H1 (cell line): ENCODE data around the gene EPB41L1. TPM values are rescaled to one million over a fixed set of nuclear protein-coding genes. Genes with fewer than 3 reads are reported as not detected.

Source experiments
- CBX5 ChIP-seq: fragments of 300-800, 300-1000 bp; sonication (generic); IDR thresholded peaks from 2 replicates; pipeline ENCODE4 v1.7.1; 2016; ENCODE audit warnings: antibody characterized with exemption, low read length, low read depth
- CHD7 ChIP-seq: fragments of 300-600 bp; sonication (generic); IDR thresholded peaks from 2 replicates; pipeline ENCODE4 v1.7.1; 2012; ENCODE audit warnings: low read length, moderate library complexity, mild to moderate bottlenecking, inconsistent platforms; ENCODE audit not compliant: insufficient replicate concordance
- POLR2AphosphoS5 ChIP-seq: IDR thresholded peaks from 2 replicates; pipeline ENCODE4 v1.6.1; 2011; ENCODE audit warnings: low read depth, low read length
- RXRA ChIP-seq: IDR thresholded peaks from 2 replicates; pipeline ENCODE4 v1.6.1; 2011; ENCODE audit warnings: low read depth, mild to moderate bottlenecking, low read length, moderate library complexity; ENCODE audit not compliant: insufficient read depth
- SAP30 ChIP-seq: fragments of 300-600 bp; sonication (generic); IDR thresholded peaks from 2 replicates; pipeline ENCODE4 v1.7.1; 2012; ENCODE audit warnings: low read length, moderate library complexity, mild to moderate bottlenecking, inconsistent platforms; ENCODE audit not compliant: insufficient read depth, insufficient replicate concordance
- TEAD4 ChIP-seq: IDR thresholded peaks from 2 replicates; pipeline ENCODE4 v1.6.1; 2012; ENCODE audit warnings: low read depth, low read length, inconsistent platforms, mixed read lengths
- YY1 ChIP-seq: IDR thresholded peaks from 2 replicates; pipeline ENCODE4 v1.6.1; 2011; ENCODE audit warnings: low read depth, mild to moderate bottlenecking, low read length
- ZNF274 ChIP-seq: IDR thresholded peaks from 2 replicates; pipeline ENCODE4 v1.7.0; 2012; ENCODE audit warnings: low read length, borderline replicate concordance; ENCODE audit errors: extremely low read depth
- polyA plus RNA-seq, 7 experiments: library from polyadenylated mRNA; depleted of rRNA in 3 of 7; stranded (reverse) in 5 of 7; unstranded in 2 of 7; fragments of >200 nt in 5 of 7; fragments of 200-250 nt in 2 of 7; gene quantifications; 1 replicate in 5 of 7; 2 replicates in 1 of 7; 4 replicates in 1 of 7; pipeline versions ENCODE4 v1.2.1 to v1.2.3, GENCODE V29; 2011 to 2013; ENCODE audit warnings: missing spikeins in 2 of 7, mixed read lengths in 2 of 7
- total RNA-seq: library from RNA; stranded (reverse); fragmentation: NEBNext Ultra II Directional; extraction: Animal tissue kit (Norgen Biotek cat#: 25700); gene quantifications from 2 replicates; pipeline ENCODE4 v1.2.1, GENCODE V29; 2021

Gene EPB41L1
- total and polyA plus RNA-seq, 2 of the 8 experiments (the other 6 are each of a cell fraction or from before 2014, with no cell fraction given), result 14.8 to 36.0 TPM

DNA sequence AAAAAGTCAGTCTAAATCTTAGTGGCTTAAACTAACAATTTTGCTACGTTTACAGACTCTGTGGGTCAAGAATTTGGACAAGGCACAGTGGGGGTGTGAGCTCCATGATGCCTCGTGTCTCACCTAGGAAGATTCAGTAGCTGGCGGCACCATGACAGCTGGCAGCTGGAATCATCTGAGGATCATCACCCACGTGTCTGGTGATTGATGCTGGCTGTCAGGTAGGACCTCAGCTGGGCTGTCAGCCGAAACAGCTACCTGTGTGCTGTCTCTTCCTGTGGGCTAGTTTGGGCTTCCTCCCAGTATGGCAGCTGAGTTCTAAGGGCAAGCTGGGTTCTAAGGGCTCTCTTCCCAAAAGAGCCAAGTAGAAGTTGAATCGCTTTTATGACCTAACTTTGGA lies 125.2 kb downstream of the EPB41L1 start (continued):
- TF ChIP-seq CHD7, result no peak
- TF ChIP-seq POLR2AphosphoS5, result no peak
- no peak for TF ChIP-seq TEAD4
- TF ChIP-seq YY1, result no peak
- TF ChIP-seq SAP30, result no peak
- no peak for TF ChIP-seq CBX5
- no peak for TF ChIP-seq RXRA
- no peak for TF ChIP-seq ZNF274
